ENCODE measurements around the gene ALDOB. TPM values are rescaled to one million over a fixed set of nuclear protein-coding genes. Genes with fewer than 3 reads are reported as not detected.
"Not testable (repeated sequence)": the region's sequence is repeated elsewhere in the genome, so short reads cannot be mapped to it uniquely, and the experiment has no call there.

Gene ALDOB
- total RNA-seq, 1 experiment from 2014 or later, result not detected

GRCh38 chr9:101387871-101388506 lies 47.6 kb downstream of the ALDOB start:
- DNase-seq (ENCODE audit: low read depth), result peak; percentile 20

- not testable (repeated sequence) for DNase-seq (ENCODE audit: low read depth)
Measured at GRCh38 chr9:101384873-101385536, 50.6 kb downstream of the ALDOB start, which contains the start of gene BAAT. TSS of gene BAAT (minus strand) at chr9:101385006. CDS start at chr9:101371404, 13,602 bp downstream.

GRCh38 chr9:101383361-101383760 lies 52.2 kb downstream of the ALDOB start:
- DNase-seq (ENCODE audit: low read depth), result no peak

GRCh38 chr9:101381833-101382342 lies 53.7 kb downstream of the ALDOB start:
- DNase-seq (ENCODE audit: low read depth), result no peak

GRCh38 chr9:101381118-101381517 lies 54.5 kb downstream of the ALDOB start:
- no peak for DNase-seq (ENCODE audit: low read depth)

- no peak for DNase-seq (ENCODE audit: low read depth)
Measured at GRCh38 chr9:101380295-101380694, 55.3 kb downstream of the ALDOB start.

GRCh38 chr9:101376111-101376848 lies 59.3 kb downstream of the ALDOB start:
- DNase-seq (ENCODE audit: low read depth), result peak; percentile 56

GRCh38 chr9:101375546-101375945 lies 60.0 kb downstream of the ALDOB start:
- no peak for DNase-seq (ENCODE audit: low read depth)

GRCh38 chr9:101372327-101373118 lies 63.1 kb downstream of the ALDOB start:
- DNase-seq (ENCODE audit: low read depth), result no peak

GRCh38 chr9:101371813-101372212 lies 63.8 kb downstream of the ALDOB start:
- DNase-seq (ENCODE audit: low read depth), result no peak

Small RNAs within 50 kb of the gene (small RNA-seq; reads per million reads assigned to genes)
- not detected for gene AL353621.2

Other genes with a start within 250 kb of the ALDOB start
- gene BAAT, start 50.8 kb downstream of the ALDOB start, total RNA-seq (2014; rRNA removed; shearing (Covaris generic)), result 0.03 TPM in 1 of 2 replicates, not detected in the other
- 23.0 and 25.2 TPM in 2 replicates for gene MRPL50, start 37.2 kb downstream of the ALDOB start, total RNA-seq (2014; rRNA removed; shearing (Covaris generic))
- gene ZNF189, start 36.9 kb downstream of the ALDOB start, total RNA-seq (2014; rRNA removed; shearing (Covaris generic)), result 6.8 and 7.8 TPM in 2 replicates
- gene RNF20, start 98.1 kb upstream of the ALDOB start, total RNA-seq (2014; rRNA removed; shearing (Covaris generic)), result 29.5 and 30.9 TPM in 2 replicates
- gene PPP3R2, start 159.2 kb upstream of the ALDOB start, total RNA-seq (2014; rRNA removed; shearing (Covaris generic)), result not detected in 2 replicates

Data from HT1080 (cell line).